ENCODE results near the gene SP6. TPM values are rescaled to one million over a fixed set of nuclear protein-coding genes. Genes with fewer than 3 reads are reported as not detected.

The SP6 gene
- total RNA-seq, 1 donor from 2014 or later = 3.9 TPM

GRCh38 chr17:47836601-47837000 is 14.4 kb downstream of the SP6 start:
- no peaks in the 10 kb centered on the region for H3K27me3 ChIP-seq
- H3K36me3 ChIP-seq = peaks cover 0 to 21% of the 10 kb centered on the region in 2 donors
- H3K27ac ChIP-seq = no peak overlapping the region
- DNase-seq (ENCODE audit: extremely low spot score in 2 of 2) = no peak
- intact Hi-C loops (cut with DNase I) = no loop called here
- peaks cover 29% of the 10 kb centered on the region for H3K4me1 ChIP-seq
- H3K9me3 ChIP-seq = no peaks in the 10 kb centered on the region
- no peak overlapping the region for H3K4me3 ChIP-seq
- TF ChIP-seq CTCF (IDR thresholded peaks at IDR 0.05) (no peak), POLR2A (IDR thresholded peaks at IDR 0.05) (no peak), POLR2AphosphoS5 (IDR thresholded peaks at IDR 0.05; ENCODE audit: insufficient read depth in 1 of 2, low read depth in 1 of 2) (no peak)

GRCh38 chr17:47834756-47835155 is 16.2 kb downstream of the SP6 start:
- no peak for TF ChIP-seq CTCF (IDR thresholded peaks at IDR 0.05)
- TF ChIP-seq POLR2A (IDR thresholded peaks at IDR 0.05) = no peak
- intact Hi-C loops (cut with DNase I) = no loop called here
- Histone ChIP-seq H3K27ac (no peak overlapping the region), H3K27me3 (no peaks in the 10 kb centered on the region), H3K36me3 (peaks cover 0 to 21% of the 10 kb centered on the region in 2 donors), H3K9me3 (no peaks in the 10 kb centered on the region), H3K4me3 (no peak overlapping the region), H3K4me1 (peaks cover 29% of the 10 kb centered on the region)
- no peak for DNase-seq (ENCODE audit: extremely low spot score in 2 of 2)

- Histone ChIP-seq H3K36me3 (peaks cover 0 to 20% of the 10 kb centered on the region in 2 donors), H3K27me3 (no peaks in the 10 kb centered on the region), H3K4me1 (peaks cover 31% of the 10 kb centered on the region), H3K27ac (peak overlapping the region; percentile 17), H3K9me3 (no peaks in the 10 kb centered on the region), H3K4me3 (peak overlapping the region; percentile 81 to 86)
- intact Hi-C loops (cut with DNase I) = no loop called here
- DNase-seq (ENCODE audit: extremely low spot score in 2 of 2) = no peak
- TF ChIP-seq CTCF (IDR thresholded peaks at IDR 0.05) (no peak), POLR2A (IDR thresholded peaks at IDR 0.05) (no peak), POLR2AphosphoS5 (IDR thresholded peaks at IDR 0.05; ENCODE audit: insufficient read depth in 1 of 2, low read depth in 1 of 2) (no peak)
Observed at GRCh38 chr17:47831934-47832327, 19.0 kb downstream of the SP6 start.

GRCh38 chr17:47831003-47831933 is 19.7 kb downstream of the SP6 start, which contains the start of the genes LRRC46 and MRPL10:
Gene LRRC46 (plus strand): TSS chr17:47831670. CDS start chr17:47831990, 320 bp downstream.
Gene MRPL10 (minus strand): TSS chr17:47831541. CDS start chr17:47831511, 30 bp downstream.
- peak in 1 of 2 donors; percentile 94 for DNase-seq (ENCODE audit: extremely low spot score in 2 of 2)
- no peaks in the 10 kb centered on the region for H3K27me3 ChIP-seq
- TF ChIP-seq POLR2A (IDR thresholded peaks at IDR 0.05) = peak in 1 of 2 donors; percentile 68
- peak; percentile 97 to 100 for TF ChIP-seq POLR2AphosphoS5 (IDR thresholded peaks at IDR 0.05; ENCODE audit: insufficient read depth in 1 of 2, low read depth in 1 of 2)
- TF ChIP-seq CTCF (IDR thresholded peaks at IDR 0.05) = no peak
- intact Hi-C loops (cut with DNase I) = no loop called here
- H3K4me3 ChIP-seq = peak within 1 kb of the TSS; percentile 81 to 86
- peaks cover 31% of the 10 kb centered on the region for H3K4me1 ChIP-seq
- H3K9me3 ChIP-seq = no peaks in the 10 kb centered on the region
- H3K36me3 ChIP-seq = peaks cover 0 to 22% of the 10 kb centered on the region in 2 donors
- peak within 1 kb of the TSS; percentile 70 for H3K27ac ChIP-seq
